Effector memory CD8-positive, alpha-beta T cell (primary cell): ENCODE measurements around the gene EBF3.

Experiments
- ATAC-seq: fragments of 150-1000 bp; cut with Tn5 transposase; replicated peaks from 2 replicates; pipeline ENCODE4 v1.10.0; 2021; ENCODE audit warnings: mild to moderate bottlenecking, moderate library complexity
- DNase-seq, 3 experiments: peaks; one replicate each; pipeline ENCODE4 v3.0.0; 2021
- H3K27ac Mint-ChIP-seq, 2 donors: one replicate each; pipeline ENCODE4 v1.8.0; 2022; ENCODE audit warnings: mild to moderate bottlenecking in 2 of 2, mixed read lengths in 2 of 2, moderate library complexity in 2 of 2
- H3K27me3 Mint-ChIP-seq, 2 donors: one replicate each; pipeline ENCODE4 v1.8.0; 2022; ENCODE audit warnings: mixed read lengths in 2 of 2
- H3K36me3 Mint-ChIP-seq: one replicate; pipeline ENCODE4 v1.8.0; 2022; ENCODE audit warnings: mild to moderate bottlenecking, moderate library complexity, mixed read lengths; ENCODE audit not compliant: insufficient read depth
- H3K4me1 Mint-ChIP-seq, 2 donors: one replicate each; pipeline ENCODE4 v1.8.0; 2022; ENCODE audit warnings: low read depth in 2 of 2, mixed read lengths in 2 of 2
- H3K4me3 Mint-ChIP-seq, 2 donors: one replicate each; pipeline ENCODE4 v1.8.0; 2022; ENCODE audit warnings: mild to moderate bottlenecking in 2 of 2, mixed read lengths in 2 of 2, moderate library complexity in 2 of 2
- H3K9me3 Mint-ChIP-seq, 2 donors: one replicate each; pipeline ENCODE4 v1.8.0; 2022; ENCODE audit warnings: mixed read lengths in 2 of 2

The EBF3 gene

DNA sequence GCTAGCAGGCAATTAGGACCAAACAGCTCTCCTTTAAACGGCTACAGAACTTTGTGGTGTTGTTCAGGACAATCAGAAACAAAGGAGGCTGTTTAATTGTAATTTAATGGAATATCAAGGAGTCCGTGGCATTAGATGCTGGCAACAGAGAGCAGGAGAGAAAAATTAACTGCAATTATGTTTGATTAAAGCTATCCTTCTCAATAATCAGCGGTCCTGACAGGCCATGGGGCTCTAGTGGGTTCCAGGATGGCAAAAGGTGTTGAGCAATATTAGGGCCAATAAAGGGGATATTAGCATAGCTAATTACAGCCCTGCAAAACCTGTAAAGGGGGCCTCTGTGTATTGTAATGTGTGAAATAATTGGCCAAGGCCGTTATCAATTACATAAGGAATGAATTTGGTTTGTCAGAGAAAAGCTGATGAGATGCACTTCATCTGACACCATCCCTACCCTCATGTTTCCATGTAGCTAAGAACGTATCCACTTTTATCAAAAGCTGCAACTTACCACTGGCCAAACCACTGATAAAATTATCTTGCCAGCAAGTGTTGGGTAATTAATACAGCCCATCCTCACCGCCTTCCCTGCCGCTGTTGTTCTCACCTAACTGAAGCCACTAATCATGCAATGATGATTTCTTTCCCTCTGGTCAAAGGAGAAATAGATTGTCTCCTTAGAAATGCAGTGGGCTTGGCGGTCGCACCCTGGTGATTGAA, 81.6 kb downstream of the EBF3 start:
- H3K27ac Mint-ChIP-seq = no peak overlapping the region
- no peak for DNase-seq

GRCh38 chr10:129881641-129882040, 82.4 kb downstream of the EBF3 start:
- no peaks in the 10 kb centered on the region for H3K9me3 Mint-ChIP-seq
- ATAC-seq (no peak), DNase-seq (no peak)
- no peak overlapping the region for H3K4me3 Mint-ChIP-seq
- peaks cover 4 to 7% of the 10 kb centered on the region in 2 donors for H3K27me3 Mint-ChIP-seq
- no peaks in the 10 kb centered on the region for H3K4me1 Mint-ChIP-seq
- no peaks in the 10 kb centered on the region for H3K36me3 Mint-ChIP-seq
- H3K27ac Mint-ChIP-seq = no peak overlapping the region

More for the DNA sequence above, 81.6 kb downstream of the EBF3 start:
- no peaks in the 10 kb centered on the region for H3K9me3 Mint-ChIP-seq
- peaks cover 7 to 12% of the 10 kb centered on the region in 2 donors for H3K27me3 Mint-ChIP-seq
- no peak for ATAC-seq
- no peaks in the 10 kb centered on the region for H3K36me3 Mint-ChIP-seq
- H3K4me3 Mint-ChIP-seq = no peak overlapping the region
- H3K4me1 Mint-ChIP-seq = no peaks in the 10 kb centered on the region

GRCh38 chr10:129880191-129880870, 83.7 kb downstream of the EBF3 start:
- ATAC-seq (no peak), DNase-seq (no peak)
- Mint-ChIP-seq H3K4me3 (no peak overlapping the region), H3K36me3 (no peaks in the 10 kb centered on the region), H3K4me1 (no peaks in the 10 kb centered on the region), H3K27ac (no peak overlapping the region), H3K27me3 (peaks cover 6% of the 10 kb centered on the region in 2 donors), H3K9me3 (no peaks in the 10 kb centered on the region)

- Mint-ChIP-seq H3K9me3 (no peaks in the 10 kb centered on the region), H3K36me3 (no peaks in the 10 kb centered on the region), H3K4me3 (no peak overlapping the region), H3K27me3 (peaks cover 4 to 7% of the 10 kb centered on the region in 2 donors), H3K27ac (no peak overlapping the region), H3K4me1 (no peaks in the 10 kb centered on the region)
- no peak for ATAC-seq
- DNase-seq = no peak
These were observed 84.4 kb downstream of the EBF3 start for GRCh38 chr10:129879655-129880054.

DNA sequence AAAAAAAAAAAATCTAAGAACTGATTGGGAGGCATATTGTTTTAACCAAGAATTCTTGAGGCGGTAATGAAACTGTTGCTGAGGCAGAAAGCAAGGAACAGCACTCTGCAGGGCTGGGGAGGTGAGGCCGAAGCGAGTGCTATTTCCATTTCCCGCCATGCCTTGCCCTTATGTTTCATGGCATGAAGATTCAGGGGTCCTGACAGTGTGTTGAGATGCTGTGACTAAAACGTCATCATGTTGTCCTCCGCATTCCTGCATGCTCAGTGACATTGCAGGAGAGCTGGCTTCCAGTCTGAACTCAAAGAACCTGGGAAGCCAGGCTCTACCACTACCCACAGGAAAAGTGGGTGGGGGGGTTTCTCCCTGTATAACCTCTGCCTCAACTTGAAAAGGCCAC, 85.2 kb downstream of the EBF3 start:
- H3K4me3 Mint-ChIP-seq = no peak overlapping the region
- no peaks in the 10 kb centered on the region for H3K9me3 Mint-ChIP-seq
- H3K4me1 Mint-ChIP-seq = no peaks in the 10 kb centered on the region
- peaks cover 4 to 7% of the 10 kb centered on the region in 2 donors for H3K27me3 Mint-ChIP-seq
- no peak overlapping the region for H3K27ac Mint-ChIP-seq
- ATAC-seq (no peak), DNase-seq (no peak)
- no peaks in the 10 kb centered on the region for H3K36me3 Mint-ChIP-seq

GRCh38 chr10:129877773-129878371, 86.2 kb downstream of the EBF3 start:
- Mint-ChIP-seq H3K27ac (no peak overlapping the region), H3K4me1 (no peaks in the 10 kb centered on the region), H3K27me3 (peaks cover 4 to 7% of the 10 kb centered on the region in 2 donors), H3K36me3 (no peaks in the 10 kb centered on the region), H3K9me3 (no peaks in the 10 kb centered on the region), H3K4me3 (no peak overlapping the region)
- peak; percentile 21 to 29 (median 22) for DNase-seq
- no peak for ATAC-seq

GRCh38 chr10:129876838-129877237, 87.2 kb downstream of the EBF3 start:
- no peak for DNase-seq
- H3K36me3 Mint-ChIP-seq = no peaks in the 10 kb centered on the region
- H3K4me1 Mint-ChIP-seq = no peaks in the 10 kb centered on the region
- peaks cover 4 to 7% of the 10 kb centered on the region in 2 donors for H3K27me3 Mint-ChIP-seq
- no peak overlapping the region for H3K27ac Mint-ChIP-seq
- no peak for ATAC-seq
- no peaks in the 10 kb centered on the region for H3K9me3 Mint-ChIP-seq
- no peak overlapping the region for H3K4me3 Mint-ChIP-seq

DNA sequence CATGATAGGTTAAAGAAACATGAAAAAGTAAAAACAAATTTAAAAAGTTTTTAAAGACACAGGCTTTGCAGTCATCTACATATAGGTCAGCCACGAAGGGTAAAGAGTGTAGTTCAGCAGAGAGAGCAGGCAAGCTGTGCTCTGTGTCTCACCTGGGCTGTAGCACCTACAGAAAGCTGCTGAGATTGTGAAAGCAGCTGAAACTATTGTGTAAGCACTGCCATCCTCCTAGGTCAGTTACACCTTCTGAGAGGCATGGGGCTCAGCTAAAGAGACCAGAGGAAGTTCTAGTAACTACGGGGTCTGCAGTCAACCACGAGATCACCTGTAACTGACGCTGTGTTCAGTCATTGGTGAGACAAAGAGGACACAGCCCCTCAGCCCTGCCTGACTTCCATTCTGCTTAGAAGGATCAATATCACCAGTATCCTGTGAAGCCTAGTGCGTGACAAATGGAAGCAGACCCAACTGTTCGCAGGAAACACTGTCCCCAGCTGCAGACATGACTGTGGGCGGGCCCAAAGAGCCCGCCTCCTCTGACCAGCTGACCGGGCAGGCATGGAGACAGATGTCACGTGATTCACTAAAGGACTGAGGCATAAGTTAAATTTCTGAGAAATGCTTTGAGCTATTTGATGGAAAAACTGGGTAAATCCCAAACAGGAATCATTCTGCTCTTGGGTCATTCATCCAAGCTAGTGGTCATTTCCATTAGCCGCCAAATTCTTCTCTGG, 87.9 kb downstream of the EBF3 start:
- no peaks in the 10 kb centered on the region for H3K9me3 Mint-ChIP-seq

GRCh38 chr10:129873351-129873750, 90.7 kb downstream of the EBF3 start:
- Mint-ChIP-seq H3K36me3 (no peaks in the 10 kb centered on the region), H3K4me3 (no peak overlapping the region), H3K9me3 (no peaks in the 10 kb centered on the region)

More for the DNA sequence above, 87.9 kb downstream of the EBF3 start:
- Mint-ChIP-seq H3K4me1 (peaks cover 0 to 2% of the 10 kb centered on the region in 2 donors), H3K27ac (no peak overlapping the region), H3K36me3 (no peaks in the 10 kb centered on the region), H3K27me3 (peaks cover 4 to 10% of the 10 kb centered on the region in 2 donors), H3K4me3 (no peak overlapping the region)
- no peak for ATAC-seq
- no peak for DNase-seq

GRCh38 chr10:129871966-129872365, 92.1 kb downstream of the EBF3 start:
- no peak overlapping the region for H3K27ac Mint-ChIP-seq
- H3K36me3 Mint-ChIP-seq = no peaks in the 10 kb centered on the region
- H3K4me3 Mint-ChIP-seq = no peak overlapping the region
- ATAC-seq (no peak), DNase-seq (no peak)
- H3K9me3 Mint-ChIP-seq = no peaks in the 10 kb centered on the region
- H3K4me1 Mint-ChIP-seq = peaks cover 0 to 4% of the 10 kb centered on the region in 2 donors
- H3K27me3 Mint-ChIP-seq = peaks cover 4 to 26% of the 10 kb centered on the region in 2 donors

More at GRCh38 chr10:129873351-129873750, 90.7 kb downstream of the EBF3 start:
- no peak for DNase-seq
- no peak overlapping the region for H3K27ac Mint-ChIP-seq
- H3K27me3 Mint-ChIP-seq = peaks cover 4 to 26% of the 10 kb centered on the region in 2 donors
- H3K4me1 Mint-ChIP-seq = peaks cover 0 to 4% of the 10 kb centered on the region in 2 donors
- no peak for ATAC-seq

- no peak for DNase-seq
- no peaks in the 10 kb centered on the region for H3K36me3 Mint-ChIP-seq
- H3K27me3 Mint-ChIP-seq = peaks cover 4 to 26% of the 10 kb centered on the region in 2 donors
- peaks cover 0 to 4% of the 10 kb centered on the region in 2 donors for H3K4me1 Mint-ChIP-seq
- ATAC-seq = no peak
- peak overlapping the region in 1 of 2 donors; percentile 6 for H3K27ac Mint-ChIP-seq
- no peaks in the 10 kb centered on the region for H3K9me3 Mint-ChIP-seq
- H3K4me3 Mint-ChIP-seq = no peak overlapping the region
These were observed 93.0 kb downstream of the EBF3 start for GRCh38 chr10:129870961-129871621.

GRCh38 chr10:129870474-129870757, 93.7 kb downstream of the EBF3 start:
- Mint-ChIP-seq H3K9me3 (no peaks in the 10 kb centered on the region), H3K4me1 (peaks cover 0 to 4% of the 10 kb centered on the region in 2 donors), H3K4me3 (no peak overlapping the region), H3K27me3 (peaks cover under 1 to 21% of the 10 kb centered on the region in 2 donors), H3K27ac (peak overlapping the region in 1 of 2 donors; percentile 6), H3K36me3 (no peaks in the 10 kb centered on the region)
- no peak for ATAC-seq
- DNase-seq = no peak
